Mononuclear cell (primary cell): Measurements from ENCODE around the gene PLXNA2. TPM values are rescaled to one million over a fixed set of nuclear protein-coding genes. Genes with fewer than 3 reads are reported as not detected.

ENCODE experiments used
- H3K27me3 ChIP-seq: 2 replicates; pipeline ENCODE4 v1.6.0; 2011; ENCODE audit warnings: low read length, control low read depth; ENCODE audit not compliant: insufficient read depth
- H3K4me1 ChIP-seq: 2 replicates; pipeline ENCODE4 v1.5.1; 2011; ENCODE audit warnings: mild to moderate bottlenecking, low read length, control low read depth; ENCODE audit not compliant: insufficient read depth
- H3K4me3 ChIP-seq: 2 replicates; pipeline ENCODE4 v1.5.1; 2011; ENCODE audit warnings: mild to moderate bottlenecking, low read length, moderate library complexity
- H3K9me3 ChIP-seq: 2 replicates; pipeline ENCODE4 v1.5.1; 2011; ENCODE audit warnings: low read depth, mild to moderate bottlenecking, control low read depth, low read length
- total RNA-seq: library from RNA; depleted of rRNA; stranded (reverse); fragments of >200 nt; gene quantifications from one replicate; pipeline ENCODE4 v1.2.3, GENCODE V29; 2012

PLXNA2 gene
- total RNA-seq, 1 donor = 2.6 TPM

DNA sequence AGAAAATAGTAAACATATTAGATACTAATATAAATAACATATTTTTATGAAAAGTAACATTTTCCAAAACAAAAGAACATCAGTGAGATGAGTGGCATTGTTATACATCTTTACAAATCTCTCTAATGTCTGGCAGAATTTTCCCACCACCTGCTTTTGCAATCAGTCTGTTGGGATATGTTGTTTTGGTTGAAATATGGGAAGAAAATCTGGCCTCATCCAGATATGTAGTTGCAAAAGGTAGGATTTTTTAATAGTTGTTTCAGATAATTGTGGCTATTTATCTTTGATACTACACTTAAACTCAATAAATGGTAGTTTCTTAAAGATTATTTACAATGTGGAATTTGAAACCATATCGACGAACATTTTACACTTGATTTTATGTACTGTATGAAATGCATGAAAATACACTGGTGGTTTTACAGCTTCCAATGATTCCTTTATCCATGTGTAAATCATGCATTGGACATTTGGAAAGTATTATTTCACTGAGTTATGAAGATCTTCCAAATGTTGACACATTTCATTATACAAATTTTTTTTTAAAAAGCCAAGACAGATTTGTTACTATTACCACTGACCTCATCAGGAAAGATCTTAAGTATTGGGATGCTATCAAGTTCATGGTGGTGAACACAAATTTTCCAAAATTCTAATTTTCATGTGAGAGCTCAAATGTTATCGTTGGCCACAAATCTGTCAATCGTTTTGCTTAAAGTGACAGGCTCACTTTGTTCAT lies 259.2 kb downstream of the PLXNA2 start:
- no peak overlapping the region for H3K4me3 ChIP-seq

DNA sequence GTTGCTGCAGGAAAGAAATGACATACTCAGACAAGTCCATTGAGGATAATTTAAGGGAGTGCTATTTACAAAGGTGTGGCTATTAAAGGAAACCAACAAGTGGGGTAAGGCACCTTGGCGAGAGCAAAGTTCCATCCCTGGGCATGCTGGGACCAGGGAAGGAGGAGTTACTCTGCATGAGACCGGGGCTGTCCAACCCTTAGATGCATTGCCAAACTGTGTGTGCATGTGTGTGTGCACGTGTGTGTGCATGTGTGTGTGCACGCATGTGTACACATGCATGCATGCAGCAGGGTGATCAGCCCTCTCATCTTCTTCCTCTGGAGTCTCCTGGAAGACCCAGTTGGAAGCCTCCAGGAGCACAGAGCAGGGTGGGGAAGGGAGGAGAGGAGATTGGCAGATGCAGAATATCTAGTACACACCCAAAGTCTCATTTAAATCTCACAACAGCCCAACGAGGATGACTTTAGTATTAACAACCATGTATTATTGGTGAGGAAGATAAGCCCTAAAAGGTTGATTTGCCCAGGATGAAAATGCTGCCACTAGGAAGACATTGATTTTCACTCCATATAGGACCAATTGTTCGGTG lies 261.0 kb downstream of the PLXNA2 start:
- Histone ChIP-seq H3K4me1 (no peaks in the 10 kb centered on the region), H3K4me3 (no peak overlapping the region), H3K9me3 (no peaks in the 10 kb centered on the region), H3K27me3 (no peaks in the 10 kb centered on the region)

More for the DNA sequence above, 259.2 kb downstream of the PLXNA2 start:
- Histone ChIP-seq H3K9me3 (no peaks in the 10 kb centered on the region), H3K27me3 (no peaks in the 10 kb centered on the region), H3K4me1 (no peaks in the 10 kb centered on the region)

DNA sequence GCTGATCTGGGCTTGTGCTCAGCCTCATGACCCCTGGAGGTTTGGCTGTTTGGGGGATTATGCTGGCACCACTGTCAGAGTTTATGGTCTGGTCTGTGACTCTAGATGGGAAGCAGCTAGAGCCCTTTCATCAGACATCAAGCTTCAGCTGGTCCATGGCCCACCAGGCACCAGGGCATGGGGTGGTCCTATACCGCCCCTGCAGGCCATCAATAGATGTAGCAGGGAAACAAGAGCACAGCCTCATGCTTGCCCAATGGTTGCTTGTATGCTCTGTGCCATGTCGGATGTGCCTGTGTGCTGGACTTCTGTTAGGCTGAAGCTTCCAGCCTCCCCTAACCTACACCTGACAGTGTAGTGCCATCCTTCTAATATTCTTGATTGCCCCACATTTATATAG lies 262.2 kb downstream of the PLXNA2 start:
- Histone ChIP-seq H3K9me3 (no peaks in the 10 kb centered on the region), H3K27me3 (no peaks in the 10 kb centered on the region), H3K4me3 (no peak overlapping the region), H3K4me1 (no peaks in the 10 kb centered on the region)

DNA sequence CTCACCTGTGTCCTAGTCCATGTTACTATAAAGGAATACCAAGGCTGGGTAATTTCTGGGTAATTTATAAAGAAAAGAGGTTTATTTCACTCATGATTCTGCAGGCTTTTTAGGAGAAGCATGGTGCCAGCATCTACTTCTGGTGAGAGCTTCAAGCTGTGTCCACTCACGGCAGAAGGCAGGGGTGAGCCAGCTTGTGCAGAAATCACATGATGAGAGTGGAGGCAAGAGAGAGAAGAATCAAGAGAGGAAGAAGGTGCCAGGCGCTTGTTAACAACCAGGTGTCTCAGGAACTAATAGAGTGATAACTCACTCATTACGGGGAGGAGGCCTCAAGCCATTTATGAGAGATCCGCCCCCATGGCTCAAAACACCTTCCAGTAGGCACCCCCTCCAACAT lies 265.7 kb downstream of the PLXNA2 start:
- H3K4me1 ChIP-seq = no peaks in the 10 kb centered on the region
- H3K4me3 ChIP-seq = no peak overlapping the region
- H3K27me3 ChIP-seq = no peaks in the 10 kb centered on the region
- H3K9me3 ChIP-seq = no peaks in the 10 kb centered on the region

GRCh38 chr1:207977876-207978275 lies 266.3 kb downstream of the PLXNA2 start:
- no peak overlapping the region for H3K4me3 ChIP-seq
- H3K9me3 ChIP-seq = no peaks in the 10 kb centered on the region
- no peaks in the 10 kb centered on the region for H3K4me1 ChIP-seq
- H3K27me3 ChIP-seq = peaks cover 3% of the 10 kb centered on the region

GRCh38 chr1:207973898-207974568 lies 270.2 kb downstream of the PLXNA2 start:
- Histone ChIP-seq H3K9me3 (no peaks in the 10 kb centered on the region), H3K4me1 (no peaks in the 10 kb centered on the region), H3K27me3 (peaks cover 3% of the 10 kb centered on the region), H3K4me3 (no peak overlapping the region)

DNA sequence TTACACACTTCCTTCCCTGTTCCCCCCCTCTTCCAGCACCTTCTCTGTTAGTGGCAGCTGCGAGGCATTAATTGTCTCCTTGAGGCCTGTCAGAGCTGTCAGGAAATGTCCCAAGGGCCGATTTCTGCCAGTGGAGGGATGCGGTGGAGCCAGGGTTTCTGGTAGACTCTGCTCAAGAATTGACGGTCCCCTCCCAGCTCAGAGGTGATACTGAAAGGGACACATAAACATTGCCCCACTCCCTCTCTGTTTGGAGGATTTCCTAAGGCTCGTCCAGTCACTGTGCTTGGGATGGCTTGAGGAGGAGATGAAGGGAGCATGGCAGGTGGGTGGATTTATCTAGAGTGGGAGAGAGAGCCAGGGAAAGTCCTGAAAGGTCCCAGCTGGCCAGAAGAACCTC lies 271.8 kb downstream of the PLXNA2 start:
- H3K4me1 ChIP-seq = no peaks in the 10 kb centered on the region
- peaks cover 3% of the 10 kb centered on the region for H3K27me3 ChIP-seq
- H3K9me3 ChIP-seq = no peaks in the 10 kb centered on the region
- no peak overlapping the region for H3K4me3 ChIP-seq
